Ishikawa (cell line): ENCODE data around the gene MIR17HG.

Source experiments
- CEBPB ChIP-seq: IDR thresholded peaks from 2 replicates; pipeline ENCODE4 v1.6.1; 2012
- CREB1 ChIP-seq: IDR thresholded peaks from 2 replicates; pipeline ENCODE4 v1.6.1; 2012; ENCODE audit warnings: low read depth
- EGR1 ChIP-seq: IDR thresholded peaks from 2 replicates; pipeline ENCODE4 v1.6.1; 2012
- EP300 ChIP-seq: IDR thresholded peaks from 2 replicates; pipeline ENCODE4 v1.6.1; 2012; ENCODE audit warnings: borderline replicate concordance
- FOXM1 ChIP-seq: IDR thresholded peaks from 2 replicates; pipeline ENCODE4 v1.6.1; 2012; ENCODE audit warnings: low read depth, borderline replicate concordance
- NFIC ChIP-seq: IDR thresholded peaks from 2 replicates; pipeline ENCODE4 v1.6.1; 2012
- RAD21 ChIP-seq: IDR thresholded peaks from 2 replicates; pipeline ENCODE4 v1.6.1; 2012; ENCODE audit warnings: low read depth
- TAF1 ChIP-seq: IDR thresholded peaks from 2 replicates; pipeline ENCODE4 v1.6.1; 2012; ENCODE audit warnings: low read depth, mild to moderate bottlenecking
- TCF12 ChIP-seq: IDR thresholded peaks from 2 replicates; pipeline ENCODE4 v1.6.1; 2012; ENCODE audit warnings: low read depth
- TEAD4 ChIP-seq: IDR thresholded peaks from 2 replicates; pipeline ENCODE4 v1.6.1; 2012
- YY1 ChIP-seq: IDR thresholded peaks from 2 replicates; pipeline ENCODE4 v1.6.1; 2012; ENCODE audit warnings: low read depth
- ZBTB7A ChIP-seq: IDR thresholded peaks from 2 replicates; pipeline ENCODE4 v1.6.1; 2012; ENCODE audit warnings: low read depth
- TF ChIP-seq, protein P1 (sequence below): IDR thresholded peaks from 2 replicates; pipeline ENCODE4 v1.6.1; 2012; ENCODE audit warnings: low read depth, mild to moderate bottlenecking
- TF ChIP-seq, protein P2 (sequence below): IDR thresholded peaks from 2 replicates; pipeline ENCODE4 v1.6.1; 2012
- TF ChIP-seq, protein P3 (sequence below): IDR thresholded peaks from 2 replicates; pipeline ENCODE4 v1.6.1; 2012

The MIR17HG gene

DNA sequence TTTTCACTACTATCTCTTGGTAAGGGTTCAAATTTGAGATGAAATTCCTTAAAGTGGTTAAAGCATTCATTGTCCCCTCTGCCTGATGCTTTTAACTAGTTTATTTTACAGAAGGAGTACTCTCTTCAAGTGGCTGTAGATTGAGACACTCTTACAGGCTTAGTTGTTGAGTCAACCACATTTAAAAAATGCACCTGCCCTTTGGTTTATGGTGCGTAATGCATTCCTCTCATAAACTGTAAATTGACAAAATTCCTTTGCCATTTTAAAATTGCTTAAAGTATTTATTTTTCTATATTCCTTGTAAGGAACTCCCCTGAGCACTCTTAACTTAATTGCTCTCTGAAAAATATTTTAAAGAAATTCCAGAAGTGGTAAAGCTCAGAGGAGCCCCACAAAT lies 50.1 kb downstream of the MIR17HG start:
- TF ChIP-seq TEAD4 = no peak
- TF ChIP-seq TAF1 = no peak
- no peak for TF ChIP-seq CEBPB
- TF ChIP-seq FOXM1 = no peak
- no peak for TF ChIP-seq YY1
- no peak for TF ChIP-seq RAD21
- TF ChIP-seq, protein P1, sequence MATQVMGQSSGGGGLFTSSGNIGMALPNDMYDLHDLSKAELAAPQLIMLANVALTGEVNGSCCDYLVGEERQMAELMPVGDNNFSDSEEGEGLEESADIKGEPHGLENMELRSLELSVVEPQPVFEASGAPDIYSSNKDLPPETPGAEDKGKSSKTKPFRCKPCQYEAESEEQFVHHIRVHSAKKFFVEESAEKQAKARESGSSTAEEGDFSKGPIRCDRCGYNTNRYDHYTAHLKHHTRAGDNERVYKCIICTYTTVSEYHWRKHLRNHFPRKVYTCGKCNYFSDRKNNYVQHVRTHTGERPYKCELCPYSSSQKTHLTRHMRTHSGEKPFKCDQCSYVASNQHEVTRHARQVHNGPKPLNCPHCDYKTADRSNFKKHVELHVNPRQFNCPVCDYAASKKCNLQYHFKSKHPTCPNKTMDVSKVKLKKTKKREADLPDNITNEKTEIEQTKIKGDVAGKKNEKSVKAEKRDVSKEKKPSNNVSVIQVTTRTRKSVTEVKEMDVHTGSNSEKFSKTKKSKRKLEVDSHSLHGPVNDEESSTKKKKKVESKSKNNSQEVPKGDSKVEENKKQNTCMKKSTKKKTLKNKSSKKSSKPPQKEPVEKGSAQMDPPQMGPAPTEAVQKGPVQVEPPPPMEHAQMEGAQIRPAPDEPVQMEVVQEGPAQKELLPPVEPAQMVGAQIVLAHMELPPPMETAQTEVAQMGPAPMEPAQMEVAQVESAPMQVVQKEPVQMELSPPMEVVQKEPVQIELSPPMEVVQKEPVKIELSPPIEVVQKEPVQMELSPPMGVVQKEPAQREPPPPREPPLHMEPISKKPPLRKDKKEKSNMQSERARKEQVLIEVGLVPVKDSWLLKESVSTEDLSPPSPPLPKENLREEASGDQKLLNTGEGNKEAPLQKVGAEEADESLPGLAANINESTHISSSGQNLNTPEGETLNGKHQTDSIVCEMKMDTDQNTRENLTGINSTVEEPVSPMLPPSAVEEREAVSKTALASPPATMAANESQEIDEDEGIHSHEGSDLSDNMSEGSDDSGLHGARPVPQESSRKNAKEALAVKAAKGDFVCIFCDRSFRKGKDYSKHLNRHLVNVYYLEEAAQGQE = no peak
- TF ChIP-seq, protein P2, sequence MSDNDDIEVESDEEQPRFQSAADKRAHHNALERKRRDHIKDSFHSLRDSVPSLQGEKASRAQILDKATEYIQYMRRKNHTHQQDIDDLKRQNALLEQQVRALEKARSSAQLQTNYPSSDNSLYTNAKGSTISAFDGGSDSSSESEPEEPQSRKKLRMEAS = no peak
- TF ChIP-seq, protein P3, sequence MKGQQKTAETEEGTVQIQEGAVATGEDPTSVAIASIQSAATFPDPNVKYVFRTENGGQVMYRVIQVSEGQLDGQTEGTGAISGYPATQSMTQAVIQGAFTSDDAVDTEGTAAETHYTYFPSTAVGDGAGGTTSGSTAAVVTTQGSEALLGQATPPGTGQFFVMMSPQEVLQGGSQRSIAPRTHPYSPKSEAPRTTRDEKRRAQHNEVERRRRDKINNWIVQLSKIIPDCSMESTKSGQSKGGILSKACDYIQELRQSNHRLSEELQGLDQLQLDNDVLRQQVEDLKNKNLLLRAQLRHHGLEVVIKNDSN = no peak
- no peak for TF ChIP-seq NFIC
- no peak for TF ChIP-seq CREB1
- TF ChIP-seq TCF12 = no peak
- TF ChIP-seq EGR1 = no peak
- TF ChIP-seq EP300 = no peak
- TF ChIP-seq ZBTB7A = no peak

DNA sequence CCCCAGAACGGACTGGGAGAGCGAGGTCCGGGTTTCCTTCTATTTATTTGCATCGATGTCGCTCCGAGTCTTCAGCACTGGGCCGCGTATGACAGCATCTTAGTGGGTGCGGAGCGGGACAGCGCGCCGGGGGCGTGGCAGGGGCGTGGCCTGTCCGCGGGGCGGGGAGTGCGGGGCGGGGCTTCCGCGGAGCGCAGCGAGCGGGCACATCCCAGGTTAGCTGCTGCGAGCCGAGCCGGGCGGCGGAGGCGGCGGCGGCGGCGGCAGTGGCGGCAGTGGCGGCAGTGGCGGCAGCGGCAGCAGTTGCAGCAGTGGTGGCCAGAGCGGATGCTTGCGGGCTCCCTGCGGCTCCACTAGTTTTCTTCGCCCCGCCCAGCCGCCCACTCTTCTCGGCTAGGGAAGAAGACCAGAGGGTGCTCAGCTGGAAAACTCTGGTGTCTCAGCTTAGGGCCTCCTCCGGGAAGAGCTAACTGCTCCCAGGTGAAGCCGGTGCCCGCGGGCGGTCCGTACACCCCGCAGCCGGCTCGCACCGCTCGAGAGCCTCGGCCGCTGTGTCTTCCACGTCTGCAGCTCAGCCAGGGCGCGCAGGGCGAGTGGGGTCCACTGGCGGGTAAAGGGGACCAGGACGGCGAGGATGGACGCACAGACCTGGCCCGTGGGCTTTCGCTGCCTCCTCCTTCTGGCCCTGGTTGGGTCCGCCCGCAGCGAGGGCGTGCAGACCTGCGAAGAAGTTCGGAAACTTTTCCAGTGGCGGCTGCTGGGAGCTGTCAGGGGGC lies 51.1 kb downstream of the MIR17HG start, which contains the start of gene GPC5:
Gene GPC5, plus strand, starts transcription at position 209 of the 776 bp plus-strand sequence.
- no peak for TF ChIP-seq CEBPB
- no peak for TF ChIP-seq NFIC
- TF ChIP-seq TAF1 = no peak
- no peak for TF ChIP-seq TEAD4
- TF ChIP-seq, protein P3 = no peak
- peak; percentile 28; the same call in 1 of the 2 replicates for TF ChIP-seq EGR1
- TF ChIP-seq CREB1 = no peak
- TF ChIP-seq TCF12 = no peak
- TF ChIP-seq, protein P1 = peak; percentile 20; the same call in 1 of the 2 replicates
- TF ChIP-seq EP300 = no peak

DNA sequence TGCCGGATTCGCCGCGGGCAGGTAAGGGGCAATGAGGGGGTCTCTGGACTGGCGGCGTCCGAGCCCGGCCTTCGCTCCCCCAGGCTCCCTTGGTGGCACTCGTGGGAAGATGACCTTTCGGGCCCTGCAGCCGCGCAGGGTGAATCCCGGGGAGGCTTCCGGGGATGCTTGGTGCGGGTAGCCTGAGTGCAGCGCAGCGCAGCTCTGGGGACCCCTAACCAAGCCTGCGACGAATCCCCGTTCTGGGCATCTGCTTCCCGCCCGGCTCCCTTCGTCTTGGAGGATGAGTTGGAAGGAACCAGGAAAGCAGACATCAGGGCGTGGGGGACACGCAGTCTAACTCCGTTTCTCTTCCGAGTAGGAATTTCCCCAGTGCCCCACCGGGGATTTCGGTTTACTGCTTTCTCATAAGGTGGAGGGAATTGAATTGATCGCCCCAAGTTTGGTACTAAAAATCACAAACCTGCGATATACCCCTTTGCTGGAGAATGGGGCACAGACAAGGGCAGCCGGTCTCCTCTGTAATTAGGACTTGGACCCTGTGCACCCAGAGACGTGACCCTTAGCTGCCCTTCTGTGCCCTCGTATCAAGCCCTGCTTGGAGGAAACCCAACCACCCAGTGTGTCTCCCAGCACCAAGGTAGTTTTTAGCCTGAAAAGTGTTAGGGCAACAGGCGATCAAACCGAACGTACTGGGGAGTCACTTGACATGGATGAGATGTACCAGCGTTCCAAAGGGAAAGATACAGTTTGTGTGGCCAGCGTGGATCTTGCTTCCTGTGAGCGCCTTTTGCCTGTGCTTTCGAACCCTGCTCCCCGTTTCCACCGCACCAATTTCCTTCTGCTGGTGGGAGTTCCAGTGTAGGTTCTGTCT lies 51.9 kb downstream of the MIR17HG start:
- TF ChIP-seq TAF1 (no peak), NFIC (no peak), CREB1 (no peak), EP300 (no peak), CEBPB (no peak)
- TF ChIP-seq, protein P2 = no peak

DNA sequence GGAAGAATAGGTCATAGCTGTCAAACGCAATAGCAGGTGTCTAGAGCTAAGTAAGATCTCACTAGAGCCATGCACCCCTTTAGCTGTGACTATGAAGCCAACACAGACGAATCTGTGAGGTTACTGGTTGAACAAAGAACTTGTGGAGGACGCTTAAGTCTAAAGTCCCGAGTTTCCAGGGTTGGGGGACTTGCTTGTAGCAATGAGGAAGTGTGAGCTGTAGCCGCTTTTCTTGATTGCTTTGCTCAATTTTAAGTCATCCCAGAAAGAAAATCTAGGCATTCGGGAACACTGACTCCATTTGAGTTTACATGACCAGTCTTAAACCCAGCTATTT lies 52.5 kb downstream of the MIR17HG start:
- TF ChIP-seq, protein P2 = no peak
- TF ChIP-seq EP300 = no peak
- TF ChIP-seq TCF12 = no peak
- TF ChIP-seq, protein P1 = no peak
- TF ChIP-seq TEAD4 = no peak
- TF ChIP-seq ZBTB7A = no peak
- no peak for TF ChIP-seq FOXM1
- TF ChIP-seq CEBPB = no peak
- no peak for TF ChIP-seq NFIC
- no peak for TF ChIP-seq CREB1
- no peak for TF ChIP-seq RAD21
- TF ChIP-seq, protein P3 = no peak
- no peak for TF ChIP-seq TAF1
- no peak for TF ChIP-seq EGR1
- no peak for TF ChIP-seq YY1
